HEK293 (cell line): ENCODE data around the gene UGT1A7.
"Not testable (repeated sequence)": the region's sequence is repeated elsewhere in the genome, so short reads cannot be mapped to it uniquely, and the experiment has no call there.

Experiments used
- CTCF ChIA-PET: fragments of 350-600 bp; formaldehyde crosslinking; extraction: SDS; loops from one replicate; lab custom pipeline; 2021; ENCODE audit warnings: antibody characterized with exemption; lab: Yijun Ruan, JAX
- POLR2A ChIA-PET: fragments of 300-600 bp; formaldehyde crosslinking; extraction: SDS; loops from one replicate; lab custom pipeline; 2020; ENCODE audit warnings: antibody characterized with exemption, inconsistent platforms; lab: Yijun Ruan, JAX
- H3K27ac ChIP-seq: fragments of 200-500 bp; sonication (Bioruptor generic); 2 replicates; pipeline ENCODE4 v1.5.1; 2014; ENCODE audit warnings: low read depth, low read length, control low read depth, inconsistent platforms; ENCODE audit errors: extremely low read depth
- H3K36me3 ChIP-seq, 2 experiments: fragments of 200-500 bp in 1 of 2; sonication (Bioruptor generic) in 1 of 2; 1 replicate in 1 of 2; 2 replicates in 1 of 2; pipeline ENCODE4 v1.5.1; 2014 to 2017; ENCODE audit warnings: inconsistent platforms in 2 of 2, low read length in 2 of 2; ENCODE audit not compliant: control insufficient read depth in 2 of 2, insufficient read depth in 1 of 2
- H3K4me1 ChIP-seq: fragments of 200-500 bp; sonication (Bioruptor generic); 2 replicates; pipeline ENCODE4 v1.5.1; 2014; ENCODE audit warnings: mild to moderate bottlenecking, low read length, inconsistent platforms; ENCODE audit not compliant: control insufficient read depth, insufficient read depth
- H3K4me3 ChIP-seq: 2 replicates; pipeline ENCODE4 v1.5.1; 2011; ENCODE audit warnings: low read depth, mild to moderate bottlenecking, control low read depth, low read length, moderate library complexity
- H3K9me3 ChIP-seq: fragments of 200-500 bp; sonication (Bioruptor generic); 2 replicates; pipeline ENCODE4 v1.5.1; 2014; ENCODE audit warnings: low read depth, low read length, inconsistent platforms; ENCODE audit not compliant: control insufficient read depth, insufficient read depth
- BCL11B ChIP-seq: fragments of 450-650 bp; formaldehyde crosslinking; IDR thresholded peaks from 2 replicates; pipeline ENCODE4 v1.5.1; 2016; ENCODE audit warnings: low read depth, missing biosample characterization, missing genetic modification characterization
- GLI2 ChIP-seq: fragments of 450-650 bp; formaldehyde crosslinking; IDR thresholded peaks from 2 replicates; pipeline ENCODE4; 2017; ENCODE audit warnings: missing biosample characterization, missing genetic modification characterization, low read depth, borderline replicate concordance
- KLF8 ChIP-seq: fragments of 450-650 bp; formaldehyde crosslinking; IDR thresholded peaks from 2 replicates; pipeline ENCODE4 v1.5.1; 2016; ENCODE audit warnings: missing biosample characterization, missing genetic modification characterization
- KLF9 ChIP-seq: fragments of 450-650 bp; formaldehyde crosslinking; IDR thresholded peaks from 2 replicates; pipeline ENCODE4 v1.5.1; 2016; ENCODE audit warnings: missing biosample characterization, missing genetic modification characterization, low read depth
- MZF1 ChIP-seq: fragments of 450-650 bp; formaldehyde crosslinking; IDR thresholded peaks from 2 replicates; pipeline ENCODE4 v1.5.1; 2017; ENCODE audit warnings: missing biosample characterization, missing genetic modification characterization, borderline replicate concordance
- SETDB1 ChIP-seq: IDR thresholded peaks from one replicate; pipeline ENCODE4 v1.6.1; 2017; ENCODE audit warnings: mild to moderate bottlenecking, low read length, moderate library complexity, mixed read lengths; ENCODE audit not compliant: insufficient read length
- TSHZ1 ChIP-seq: fragments of 450-650 bp; formaldehyde crosslinking; IDR thresholded peaks from 2 replicates; pipeline ENCODE4 v1.5.1; 2016; ENCODE audit warnings: missing biosample characterization, missing genetic modification characterization, borderline replicate concordance
- YY2 ChIP-seq: fragments of 450-650 bp; formaldehyde crosslinking; IDR thresholded peaks from 2 replicates; pipeline ENCODE4 v1.5.1; 2016; ENCODE audit warnings: missing biosample characterization, missing genetic modification characterization
- ZBTB20 ChIP-seq: fragments of 450-650 bp; formaldehyde crosslinking; IDR thresholded peaks from 2 replicates; pipeline ENCODE4 v1.5.1; 2016; ENCODE audit warnings: missing biosample characterization, missing genetic modification characterization
- ZBTB49 ChIP-seq: fragments of 450-650 bp; formaldehyde crosslinking; IDR thresholded peaks from 2 replicates; pipeline ENCODE4 v1.5.1; 2016; ENCODE audit warnings: missing biosample characterization, missing genetic modification characterization, low read depth
- ZBTB8A ChIP-seq: fragments of 450-650 bp; formaldehyde crosslinking; IDR thresholded peaks from 2 replicates; pipeline ENCODE4 v1.5.1; 2016; ENCODE audit warnings: missing biosample characterization, missing genetic modification characterization
- ZEB2 ChIP-seq: fragments of 450-650 bp; formaldehyde crosslinking; IDR thresholded peaks from 2 replicates; pipeline ENCODE4 v1.5.1; 2016; ENCODE audit warnings: missing biosample characterization, missing genetic modification characterization
- ZFP37 ChIP-seq: fragments of 450-650 bp; formaldehyde crosslinking; IDR thresholded peaks from 2 replicates; pipeline ENCODE4 v1.5.1; 2016; ENCODE audit warnings: missing biosample characterization, missing genetic modification characterization
- ZNF16 ChIP-seq: fragments of 450-650 bp; formaldehyde crosslinking; IDR thresholded peaks from 2 replicates; pipeline ENCODE4 v1.5.1; 2016; ENCODE audit warnings: low read depth, missing biosample characterization, missing genetic modification characterization
- ZNF221 ChIP-seq: fragments of 450-650 bp; formaldehyde crosslinking; IDR thresholded peaks from 2 replicates; pipeline ENCODE4 v1.5.1; 2017; ENCODE audit warnings: missing biosample characterization, missing genetic modification characterization, borderline replicate concordance
- ZNF223 ChIP-seq: fragments of 450-650 bp; formaldehyde crosslinking; IDR thresholded peaks from 2 replicates; pipeline ENCODE4 v1.5.1; 2016; ENCODE audit warnings: missing biosample characterization, missing genetic modification characterization
- ZNF26 ChIP-seq: fragments of 450-650 bp; formaldehyde crosslinking; IDR thresholded peaks from 2 replicates; pipeline ENCODE4 v1.5.1; 2016; ENCODE audit warnings: missing biosample characterization, missing genetic modification characterization
- ZNF394 ChIP-seq: fragments of 450-650 bp; formaldehyde crosslinking; IDR thresholded peaks from 2 replicates; pipeline ENCODE4 v1.5.1; 2016; ENCODE audit warnings: missing biosample characterization, missing genetic modification characterization, mild to moderate bottlenecking, moderate library complexity, borderline replicate concordance
- ZNF48 ChIP-seq: fragments of 450-650 bp; formaldehyde crosslinking; IDR thresholded peaks from 2 replicates; pipeline ENCODE4 v1.5.1; 2016; ENCODE audit warnings: missing biosample characterization, missing genetic modification characterization
- ZNF560 ChIP-seq: fragments of 450-650 bp; formaldehyde crosslinking; IDR thresholded peaks from 2 replicates; pipeline ENCODE4 v1.5.1; 2017; ENCODE audit warnings: missing biosample characterization, missing genetic modification characterization, borderline replicate concordance
- ZNF658 ChIP-seq: fragments of 450-650 bp; formaldehyde crosslinking; IDR thresholded peaks from 2 replicates; pipeline ENCODE4; 2016; ENCODE audit warnings: missing biosample characterization, missing genetic modification characterization
- ZNF677 ChIP-seq: fragments of 450-650 bp; IDR thresholded peaks from 2 replicates; pipeline ENCODE4 v1.5.0; 2018; ENCODE audit warnings: missing biosample characterization, mild to moderate bottlenecking, missing genetic modification characterization, moderate library complexity
- ZNF701 ChIP-seq: fragments of 450-650 bp; formaldehyde crosslinking; IDR thresholded peaks from 2 replicates; pipeline ENCODE4 v1.5.1; 2016; ENCODE audit warnings: missing biosample characterization, missing genetic modification characterization
- TF ChIP-seq, protein P1 (sequence below): fragments of 450-650 bp; formaldehyde crosslinking; IDR thresholded peaks from 2 replicates; pipeline ENCODE4 v1.5.1; 2016; ENCODE audit warnings: missing biosample characterization, missing genetic modification characterization, borderline replicate concordance

The UGT1A7 gene

DNA sequence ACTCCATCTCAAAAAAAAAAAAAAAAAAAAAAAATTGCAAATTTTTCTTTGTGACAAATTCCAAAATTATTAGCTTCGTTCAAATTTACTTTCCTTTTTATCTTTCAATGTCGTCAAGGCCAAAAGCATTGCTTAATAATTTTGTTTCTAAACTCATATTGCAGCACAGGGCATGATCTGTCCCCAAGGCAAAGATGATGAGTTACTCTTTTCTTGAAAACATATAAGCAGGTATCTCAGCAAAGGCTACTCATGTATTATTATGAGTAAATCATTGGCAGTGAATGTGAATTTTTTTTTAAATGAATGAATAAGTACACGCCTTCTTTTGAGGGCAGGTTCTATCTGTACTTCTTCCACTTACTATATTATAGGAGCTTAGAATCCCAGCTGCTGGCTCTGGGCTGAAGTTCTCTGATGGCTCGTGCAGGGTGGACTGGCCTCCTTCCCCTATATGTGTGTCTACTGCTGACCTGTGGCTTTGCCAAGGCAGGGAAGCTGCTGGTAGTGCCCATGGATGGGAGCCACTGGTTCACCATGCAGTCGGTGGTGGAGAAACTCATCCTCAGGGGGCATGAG lies at the start of gene UGT1A7:
TSS of gene UGT1A7 (plus strand) at position 381 of the 579 bp plus-strand sequence. CDS start at position 418, 37 bp downstream.
- Histone ChIP-seq H3K4me3 (no peak within 1 kb of the TSS), H3K9me3 (no peaks in the 10 kb centered on the region), H3K4me1 (no peaks in the 10 kb centered on the region), H3K36me3 (no peaks in the 10 kb centered on the region), H3K27ac (no peak within 1 kb of the TSS)
- CTCF ChIA-PET: interaction anchor here (0.6 kb wide), 1 partner anchor 43 kb away, joined by 4 read pairs; no protein-coding TSS in a partner anchor
- POLR2A ChIA-PET: no interaction called here
- no peak for TF ChIP-seq ZNF394
- no peak for TF ChIP-seq BCL11B (tag by site-specific recombination)
- TF ChIP-seq ZNF658 (tag by site-specific recombination): no peak
- no peak for TF ChIP-seq GLI2
- no peak for TF ChIP-seq ZNF48 (tag by site-specific recombination)
- TF ChIP-seq ZEB2 (tag by site-specific recombination): no peak
- no peak for TF ChIP-seq SETDB1
- no peak for TF ChIP-seq ZNF26 (tag by site-specific recombination)
- TF ChIP-seq ZFP37 (tag by site-specific recombination): no peak
- no peak for TF ChIP-seq ZNF560 (tag by site-specific recombination)
- TF ChIP-seq ZBTB20 (tag by site-specific recombination): no peak
- TF ChIP-seq, all 188 proteins: peak for 0

- H3K9me3 ChIP-seq, POLR2A ChIA-PET: not testable (repeated sequence)
These were observed 45.4 kb upstream of the UGT1A7 start, which contains the start of gene UGT1A10 for GRCh38 chr2:233636306-233636705. TSS of gene UGT1A10 (plus strand) at chr2:233636448. CDS start at chr2:233636523, 75 bp downstream.

DNA sequence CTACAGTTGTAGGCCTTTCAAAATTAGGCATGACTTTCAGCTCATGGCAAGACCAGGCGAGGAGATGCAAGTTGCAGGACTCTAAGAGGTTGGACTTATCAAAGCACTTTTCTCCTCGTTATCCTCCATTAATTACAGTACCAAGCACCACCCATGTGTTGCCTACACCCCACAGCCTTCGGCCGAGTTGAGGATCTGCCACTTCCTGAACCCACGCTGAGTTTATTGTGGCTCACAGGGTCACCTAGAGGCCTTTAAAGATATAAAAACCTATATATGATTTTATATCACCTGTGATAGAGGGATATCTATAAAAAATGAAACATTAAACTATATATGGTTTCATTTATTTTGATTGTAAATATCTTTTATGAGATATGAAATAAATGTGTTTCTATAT lies 42.9 kb upstream of the UGT1A7 start:
- Histone ChIP-seq H3K4me1 (no peaks in the 10 kb centered on the region), H3K36me3 (no peaks in the 10 kb centered on the region), H3K4me3 (no peak overlapping the region), H3K27ac (no peak overlapping the region), H3K9me3 (no peaks in the 10 kb centered on the region)
- ChIA-PET POLR2A (no interaction called here), CTCF (no interaction called here)
- TF ChIP-seq ZNF221 (tag by site-specific recombination): no peak
- no peak for TF ChIP-seq YY2 (tag by site-specific recombination)
- TF ChIP-seq ZNF677: no peak
- TF ChIP-seq, protein P1, sequence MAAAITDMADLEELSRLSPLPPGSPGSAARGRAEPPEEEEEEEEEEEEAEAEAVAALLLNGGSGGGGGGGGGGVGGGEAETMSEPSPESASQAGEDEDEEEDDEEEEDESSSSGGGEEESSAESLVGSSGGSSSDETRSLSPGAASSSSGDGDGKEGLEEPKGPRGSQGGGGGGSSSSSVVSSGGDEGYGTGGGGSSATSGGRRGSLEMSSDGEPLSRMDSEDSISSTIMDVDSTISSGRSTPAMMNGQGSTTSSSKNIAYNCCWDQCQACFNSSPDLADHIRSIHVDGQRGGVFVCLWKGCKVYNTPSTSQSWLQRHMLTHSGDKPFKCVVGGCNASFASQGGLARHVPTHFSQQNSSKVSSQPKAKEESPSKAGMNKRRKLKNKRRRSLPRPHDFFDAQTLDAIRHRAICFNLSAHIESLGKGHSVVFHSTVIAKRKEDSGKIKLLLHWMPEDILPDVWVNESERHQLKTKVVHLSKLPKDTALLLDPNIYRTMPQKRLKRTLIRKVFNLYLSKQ (tag by site-specific recombination): no peak
- no peak for TF ChIP-seq ZBTB8A (tag by site-specific recombination)
- TF ChIP-seq ZBTB49 (tag by site-specific recombination): no peak
- no peak for TF ChIP-seq TSHZ1 (tag by site-specific recombination)
- no peak for TF ChIP-seq KLF9
- TF ChIP-seq KLF8 (tag by site-specific recombination): no peak
- no peak for TF ChIP-seq ZNF701 (tag by site-specific recombination)
- no peak for TF ChIP-seq MZF1
- TF ChIP-seq ZNF16 (tag by site-specific recombination): no peak
- no peak for TF ChIP-seq ZNF223 (tag by site-specific recombination)

More at GRCh38 chr2:233636306-233636705, 45.4 kb upstream of the UGT1A7 start, which contains the start of gene UGT1A10:
- CTCF ChIA-PET, H3K36me3 ChIP-seq, H3K4me1 ChIP-seq, H3K4me3 ChIP-seq, H3K27ac ChIP-seq: not testable (repeated sequence)
